HG03432 (cell line): Measurements from ENCODE around the gene FRMD1.

Experiments
- ATAC-seq: cut with Tn5 transposase; IDR thresholded peaks from one replicate; pipeline ENCODE4 v1.9.1; 2021; ENCODE audit warnings: mild to moderate bottlenecking, moderate library complexity; ENCODE audit not compliant: unreplicated experiment

Gene FRMD1

GRCh38 chr6:168078943-168079405 lies at the start of gene FRMD1:
TSS of gene FRMD1 (minus strand) at chr6:168079212. CDS start at chr6:168079094, 118 bp downstream.
- ATAC-seq, result no peak

- ATAC-seq, result no peak
Measured at GRCh38 chr6:168128006-168128630, 49.1 kb upstream of the FRMD1 start.

- ATAC-seq, result no peak
Measured at GRCh38 chr6:168127384-168127868, 48.4 kb upstream of the FRMD1 start.

GRCh38 chr6:168126566-168127383 lies 47.8 kb upstream of the FRMD1 start:
- ATAC-seq, result no peak

GRCh38 chr6:168125429-168126001 lies 46.5 kb upstream of the FRMD1 start:
- no peak for ATAC-seq

GRCh38 chr6:168124921-168125320 lies 45.9 kb upstream of the FRMD1 start:
- no peak for ATAC-seq

GRCh38 chr6:168124158-168124557 lies 45.1 kb upstream of the FRMD1 start:
- ATAC-seq, result no peak

GRCh38 chr6:168123165-168123911 lies 44.3 kb upstream of the FRMD1 start:
- no peak for ATAC-seq

GRCh38 chr6:168122521-168122920 lies 43.5 kb upstream of the FRMD1 start:
- no peak for ATAC-seq

- no peak for ATAC-seq
Measured at GRCh38 chr6:168122011-168122410, 43.0 kb upstream of the FRMD1 start.

- no peak for ATAC-seq
Measured at GRCh38 chr6:168121303-168121665, 42.3 kb upstream of the FRMD1 start.

GRCh38 chr6:168120390-168121302 lies 41.6 kb upstream of the FRMD1 start:
- ATAC-seq, result no peak

GRCh38 chr6:168119539-168119938 lies 40.5 kb upstream of the FRMD1 start:
- ATAC-seq, result no peak

- ATAC-seq, result no peak
Measured at GRCh38 chr6:168118935-168119334, 39.9 kb upstream of the FRMD1 start.

GRCh38 chr6:168117942-168118341 lies 38.9 kb upstream of the FRMD1 start:
- no peak for ATAC-seq

- no peak for ATAC-seq
Measured at GRCh38 chr6:168116975-168117899, 38.2 kb upstream of the FRMD1 start.

GRCh38 chr6:168116438-168116974 lies 37.5 kb upstream of the FRMD1 start:
- no peak for ATAC-seq

GRCh38 chr6:168115748-168116437 lies 36.9 kb upstream of the FRMD1 start:
- ATAC-seq, result no peak
